Subcutaneous abdominal adipose tissue (tissue), 5 donors: ENCODE data around the gene PEX16.

ENCODE experiments used
- H3K27ac ChIP-seq: one replicate; pipeline ENCODE4 v1.7.0; 2013; ENCODE audit warnings: low read depth, mild to moderate bottlenecking, inconsistent platforms, low read length, moderate library complexity
- H3K27me3 ChIP-seq, 5 donors: one replicate each; pipeline ENCODE4 v1.7.0; 2013; ENCODE audit warnings: low read length in 5 of 5, inconsistent platforms in 1 of 5; ENCODE audit not compliant: control insufficient read depth in 5 of 5, insufficient read depth in 4 of 5
- H3K36me3 ChIP-seq, 5 donors: one replicate each; pipeline ENCODE4 v1.7.0; 2013; ENCODE audit warnings: low read length in 5 of 5; ENCODE audit not compliant: control insufficient read depth in 5 of 5, insufficient read depth in 5 of 5
- H3K4me1 ChIP-seq, 5 donors: one replicate each; pipeline ENCODE4 v1.7.0; 2013; ENCODE audit warnings: low read length in 5 of 5, mild to moderate bottlenecking in 3 of 5, moderate library complexity in 1 of 5; ENCODE audit not compliant: control insufficient read depth in 5 of 5, insufficient read depth in 5 of 5
- H3K4me3 ChIP-seq, 5 donors: one replicate each; pipeline ENCODE4 v1.7.0; 2013; ENCODE audit warnings: low read length in 5 of 5, low read depth in 1 of 5
- H3K9ac ChIP-seq, 5 donors: one replicate each; pipeline ENCODE4 v1.7.0; 2013; ENCODE audit warnings: low read length in 5 of 5, mild to moderate bottlenecking in 4 of 5, moderate library complexity in 3 of 5
- H3K9me3 ChIP-seq, 5 donors: one replicate each; pipeline ENCODE4 v1.7.0; 2013; ENCODE audit warnings: low read length in 5 of 5; ENCODE audit not compliant: control insufficient read depth in 5 of 5
- donor health status: healthy.
- donor health status: healthy.
- donor health status: healthy.
- donor health status: healthy.
- donor health status: healthy.

Gene PEX16

DNA sequence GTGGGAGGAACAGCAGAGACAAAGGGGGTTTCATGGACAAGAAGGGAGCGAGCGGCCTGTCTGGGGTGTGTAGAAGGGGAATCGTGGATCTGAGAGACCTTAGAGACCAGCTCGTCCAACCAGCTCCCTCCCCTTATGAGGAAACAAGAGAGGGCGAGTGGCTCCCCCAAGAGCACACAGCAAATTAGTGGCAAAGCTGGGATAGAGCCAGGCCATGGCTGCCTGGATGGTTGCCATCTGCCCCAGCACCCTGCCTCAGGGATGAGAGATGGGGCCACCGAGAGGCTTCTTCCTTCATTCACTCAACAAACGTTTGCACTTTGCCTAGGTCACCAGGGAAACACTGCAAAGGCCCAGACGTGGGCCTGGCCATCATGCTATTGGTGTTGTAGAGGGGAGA lies 28.1 kb downstream of the PEX16 start:
- Histone ChIP-seq H3K4me3 (no peak overlapping the region), H3K27me3 (peaks cover 0 to 6% (median 3%) of the 10 kb centered on the region in 5 donors), H3K4me1 (peaks cover 0 to 11% (median 10%) of the 10 kb centered on the region in 5 donors), H3K9me3 (no peaks in the 10 kb centered on the region), H3K36me3 (no peaks in the 10 kb centered on the region), H3K9ac (no peak overlapping the region), H3K27ac (no peak overlapping the region)

DNA sequence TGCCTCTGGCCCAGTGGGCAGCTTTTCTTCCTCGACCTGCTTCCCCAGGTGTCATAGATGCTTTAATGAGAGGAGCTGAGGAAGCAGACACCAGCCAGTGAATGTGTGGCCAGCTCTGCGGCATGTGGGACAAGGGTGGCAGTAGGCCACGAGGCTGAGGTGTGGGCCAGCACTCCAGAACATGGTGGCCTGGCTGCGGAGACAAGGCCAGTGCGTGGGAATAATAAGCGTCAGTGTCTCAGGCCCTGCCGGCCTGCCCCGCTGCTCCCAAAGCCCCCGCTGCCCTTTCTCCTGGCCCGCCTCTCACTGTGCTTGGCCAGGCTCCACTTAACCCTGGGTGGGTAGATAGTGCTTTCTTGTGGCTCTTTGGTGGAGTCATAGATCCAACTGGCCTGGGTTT lies 30.1 kb downstream of the PEX16 start:
- no peaks in the 10 kb centered on the region for H3K9me3 ChIP-seq
- no peak overlapping the region for H3K27ac ChIP-seq
- no peaks in the 10 kb centered on the region for H3K27me3 ChIP-seq
- no peak overlapping the region for H3K9ac ChIP-seq
- H3K36me3 ChIP-seq = peaks cover 0 to 10% (median 9%) of the 10 kb centered on the region in 5 donors
- H3K4me3 ChIP-seq = no peak overlapping the region
- peaks cover 0 to 11% (median 10%) of the 10 kb centered on the region in 5 donors for H3K4me1 ChIP-seq

- Histone ChIP-seq H3K36me3 (peaks cover 0 to 16% (median 16%) of the 10 kb centered on the region in 5 donors), H3K27ac (no peak overlapping the region), H3K9me3 (no peaks in the 10 kb centered on the region), H3K9ac (no peak overlapping the region), H3K4me1 (peaks cover 0 to 11% (median 10%) of the 10 kb centered on the region in 5 donors), H3K27me3 (no peaks in the 10 kb centered on the region), H3K4me3 (no peak overlapping the region)
Observed at GRCh38 chr11:45886816-45887520, 30.7 kb downstream of the PEX16 start.

DNA sequence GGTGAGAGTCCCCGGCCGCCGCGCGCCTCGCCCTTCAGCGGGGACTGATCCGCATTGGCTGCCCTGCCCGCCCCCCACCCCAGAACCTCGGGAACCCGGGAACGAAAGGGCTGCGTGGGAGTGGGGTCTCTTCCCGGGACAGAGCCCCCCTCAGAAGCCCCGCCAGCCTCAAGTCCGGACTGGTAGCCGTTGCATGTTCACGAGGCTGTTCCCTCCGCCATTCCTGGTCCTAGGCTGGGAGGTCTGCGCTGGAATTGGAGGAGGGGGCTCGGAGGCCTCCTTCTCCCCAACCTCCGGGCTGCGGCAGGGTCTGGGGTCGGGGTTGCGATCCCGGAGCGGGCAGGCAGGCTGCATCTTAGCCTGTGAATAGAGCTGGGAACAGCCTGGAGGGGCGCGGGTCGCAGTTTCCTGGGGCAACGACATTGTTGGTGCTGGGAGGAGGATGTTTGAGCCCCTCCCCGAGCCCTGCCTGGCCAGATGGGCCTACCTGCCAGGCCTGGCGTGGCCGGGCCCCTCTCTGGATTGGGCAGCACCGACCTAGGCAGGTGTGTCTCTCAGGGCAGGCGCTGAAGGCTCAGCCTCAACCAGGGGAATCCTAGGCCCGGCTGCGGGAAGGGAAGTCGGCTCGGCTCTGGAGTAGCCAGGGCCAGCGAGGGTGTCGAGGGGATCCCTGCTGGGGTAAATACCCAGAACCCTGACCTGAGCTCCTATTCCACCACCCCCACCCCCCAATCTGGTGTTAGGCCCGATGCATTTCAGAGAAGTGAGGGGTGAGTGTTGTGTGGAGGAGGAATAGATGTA lies 31.6 kb downstream of the PEX16 start:
- H3K36me3 ChIP-seq = peaks cover 0 to 25% (median 24%) of the 10 kb centered on the region in 5 donors
- no peak overlapping the region for H3K9ac ChIP-seq
- peaks cover 0 to 11% (median 10%) of the 10 kb centered on the region in 5 donors for H3K4me1 ChIP-seq
- H3K4me3 ChIP-seq = peak overlapping the region in 4 of 5 donors; percentile 11 to 62 (median 45)
- no peak overlapping the region for H3K27ac ChIP-seq
- no peaks in the 10 kb centered on the region for H3K9me3 ChIP-seq
- no peaks in the 10 kb centered on the region for H3K27me3 ChIP-seq

DNA sequence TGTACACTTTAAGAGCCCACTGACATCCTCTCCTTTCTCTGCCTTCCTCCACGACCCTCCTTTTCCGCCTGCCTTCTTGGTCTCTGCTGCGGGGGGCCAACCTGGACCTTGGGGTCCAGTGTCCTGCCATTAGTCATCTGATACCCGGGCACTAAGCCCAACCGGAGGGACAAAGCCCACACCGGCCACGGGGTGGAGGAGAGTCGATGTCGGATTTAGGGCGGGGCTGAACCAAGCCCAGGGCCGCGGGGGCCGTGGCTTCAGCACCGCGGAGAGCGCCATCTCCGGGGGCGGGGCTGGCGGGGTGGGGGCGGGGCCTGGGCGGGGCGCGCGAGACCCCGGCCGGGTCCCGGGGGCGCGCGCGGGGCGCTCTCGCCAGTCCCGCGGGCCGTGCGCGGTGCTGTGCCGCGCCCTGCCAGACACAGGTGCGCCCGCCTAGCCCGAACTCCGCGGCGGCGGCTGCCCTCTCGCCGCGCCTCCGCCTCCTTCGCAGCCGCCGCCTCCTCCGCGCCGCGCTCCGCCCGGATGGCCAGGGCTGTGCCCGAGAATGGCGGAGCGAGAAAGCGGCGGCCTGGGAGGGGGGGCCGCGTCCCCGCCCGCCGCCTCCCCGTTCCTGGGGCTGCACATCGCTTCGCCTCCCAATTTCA lies 32.3 kb downstream of the PEX16 start, which contains the start of gene MAPK8IP1:
Gene MAPK8IP1 (plus strand): TSS at position 378 of the 647 bp plus-strand sequence. CDS start 170 bp downstream, at position 548.
- peak within 1 kb of the TSS; percentile 42 to 62 (median 54) for H3K4me3 ChIP-seq
- H3K27me3 ChIP-seq = no peaks in the 10 kb centered on the region
- no peaks in the 10 kb centered on the region for H3K9me3 ChIP-seq
- H3K36me3 ChIP-seq = peaks cover 0 to 32% (median 31%) of the 10 kb centered on the region in 5 donors
- peaks cover 0 to 13% (median 10%) of the 10 kb centered on the region in 5 donors for H3K4me1 ChIP-seq
- H3K27ac ChIP-seq = no peak within 1 kb of the TSS
- no peak within 1 kb of the TSS for H3K9ac ChIP-seq

DNA sequence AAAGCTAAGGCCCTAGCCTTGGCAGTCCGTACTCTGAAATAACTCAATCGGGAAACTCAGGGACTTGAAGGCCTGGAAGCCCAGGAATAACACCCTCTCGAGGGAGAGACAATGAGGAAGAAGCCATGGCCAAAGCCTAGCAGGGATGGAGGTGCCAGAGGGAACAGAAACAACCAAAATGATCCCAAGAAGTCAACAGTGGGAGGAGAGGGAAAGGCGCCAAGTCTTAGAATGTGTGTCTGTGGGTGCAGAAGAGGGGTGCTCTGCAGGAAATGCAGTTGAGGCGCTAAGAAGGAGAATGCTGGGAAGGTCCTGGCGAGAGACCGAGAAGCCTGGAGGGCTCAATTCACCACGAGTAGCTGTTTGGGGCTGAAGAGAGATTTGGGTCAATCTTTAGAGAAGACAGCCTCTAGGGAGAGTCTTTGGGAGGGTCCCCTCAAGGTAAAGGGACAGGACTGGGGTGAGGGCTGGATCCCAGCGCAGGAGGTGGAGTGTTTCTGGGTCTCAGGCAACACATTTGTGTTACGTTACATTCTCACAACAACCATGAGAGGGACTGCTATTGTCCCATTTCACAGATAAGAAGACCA lies 33.0 kb downstream of the PEX16 start:
- H3K27me3 ChIP-seq = no peaks in the 10 kb centered on the region
- peak overlapping the region in 4 of 5 donors; percentile 48 to 58 (median 52) for H3K4me3 ChIP-seq
- peaks cover 0 to 19% (median 11%) of the 10 kb centered on the region in 5 donors for H3K4me1 ChIP-seq
- no peak overlapping the region for H3K9ac ChIP-seq
- no peak overlapping the region for H3K27ac ChIP-seq
- H3K9me3 ChIP-seq = no peaks in the 10 kb centered on the region
- peaks cover 4 to 39% (median 38%) of the 10 kb centered on the region in 5 donors for H3K36me3 ChIP-seq

DNA sequence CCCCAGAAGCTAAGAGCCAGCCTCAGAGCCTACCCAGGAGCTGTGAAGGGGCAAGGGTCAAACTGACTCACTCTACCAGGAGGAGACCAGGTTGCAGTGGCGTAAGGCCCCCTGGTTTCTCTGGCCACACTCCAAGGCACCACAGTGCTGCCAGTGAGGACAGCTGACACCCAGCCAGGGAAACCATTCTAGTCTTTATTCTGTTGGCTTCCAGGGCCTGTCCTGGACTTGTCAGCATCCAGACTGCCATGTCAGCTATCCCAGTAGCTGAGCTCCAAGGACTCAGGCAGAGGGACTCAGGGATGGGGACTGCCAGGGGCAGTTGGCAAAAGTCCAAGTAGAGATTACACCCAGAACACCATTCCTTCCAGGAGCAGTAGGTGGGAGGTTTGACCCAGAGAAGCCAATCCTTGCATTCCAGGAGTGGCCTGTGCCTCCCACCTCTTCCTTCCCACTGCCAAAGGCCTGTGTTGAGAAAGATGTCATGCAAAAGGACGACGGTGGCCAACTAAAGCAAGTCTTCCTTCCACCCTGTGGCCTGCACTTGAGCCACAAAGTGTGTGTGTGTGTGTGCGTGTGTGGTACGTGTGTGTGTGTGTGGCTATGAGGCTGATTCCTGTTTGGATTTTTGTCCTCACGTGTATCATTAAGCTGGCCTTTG lies 35.8 kb downstream of the PEX16 start:
- Histone ChIP-seq H3K27ac (no peak overlapping the region), H3K4me3 (no peak overlapping the region), H3K36me3 (peaks cover 20 to 64% (median 58%) of the 10 kb centered on the region in 5 donors), H3K4me1 (peaks cover 0 to 21% (median 11%) of the 10 kb centered on the region in 5 donors), H3K9ac (no peak overlapping the region), H3K9me3 (no peaks in the 10 kb centered on the region), H3K27me3 (no peaks in the 10 kb centered on the region)

DNA sequence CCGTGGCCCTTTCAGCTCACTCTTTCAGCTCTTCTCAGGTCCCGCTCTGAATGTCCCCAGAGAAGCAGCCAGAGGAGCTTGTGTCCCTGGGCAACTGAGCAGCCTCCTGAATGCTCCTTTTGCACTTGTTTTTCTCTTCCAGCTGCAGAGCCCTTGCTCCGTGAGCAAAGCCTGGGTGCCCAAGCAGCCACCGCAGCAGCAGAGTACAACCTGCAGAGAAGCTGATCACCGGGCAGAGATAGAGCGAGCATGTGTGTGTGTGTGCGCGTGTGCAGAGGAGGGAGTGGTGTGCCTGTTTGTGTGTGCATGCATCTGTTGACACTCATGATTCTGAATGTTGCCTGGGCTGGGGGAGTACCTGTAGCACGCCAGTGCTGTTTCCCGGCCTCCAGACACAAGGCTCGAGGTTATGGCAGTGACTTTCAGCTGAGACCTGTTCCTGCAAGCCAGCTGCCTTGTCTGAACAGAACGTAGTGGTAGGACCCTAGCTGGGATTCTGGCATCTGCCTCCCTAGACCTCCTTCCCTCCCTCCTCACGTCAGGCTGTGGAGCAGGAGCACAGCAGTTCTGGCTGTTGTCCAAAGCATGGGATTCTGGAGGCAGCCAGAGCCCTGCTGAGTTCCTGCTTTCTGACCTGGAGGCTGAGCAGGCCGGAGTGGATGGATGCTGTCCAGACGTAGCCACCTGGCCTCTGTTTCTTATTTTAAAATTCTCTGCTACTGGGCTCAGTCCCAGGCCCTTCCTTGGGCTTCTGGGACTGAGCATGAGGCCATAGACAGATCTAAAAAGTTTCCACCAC lies 36.7 kb downstream of the PEX16 start:
- H3K9ac ChIP-seq = no peak overlapping the region
- H3K4me3 ChIP-seq = no peak overlapping the region
- no peaks in the 10 kb centered on the region for H3K27me3 ChIP-seq
- peaks cover 24 to 73% (median 66%) of the 10 kb centered on the region in 5 donors for H3K36me3 ChIP-seq
- H3K4me1 ChIP-seq = peaks cover 0 to 21% (median 10%) of the 10 kb centered on the region in 5 donors
- H3K9me3 ChIP-seq = no peaks in the 10 kb centered on the region
- peak overlapping the region; percentile 61 for H3K27ac ChIP-seq
